H9 (cell line): Measurements from ENCODE around the gene BATF. TPM values are rescaled to one million over a fixed set of nuclear protein-coding genes. Genes with fewer than 3 reads are reported as not detected.
A peak's percentile ranks its signal among the peaks of the same experiment; 100 is the strongest.

Experiments
- DNase-seq: peaks from one replicate; pipeline ENCODE4 v3.0.0-alpha.2; 2017
- H2AFZ ChIP-seq: one replicate; pipeline ENCODE4 v1.6.1; 2013; ENCODE audit warnings: mild to moderate bottlenecking, low read length, control low read depth, moderate library complexity
- H2AK5ac ChIP-seq: 2 replicates; pipeline ENCODE4 v1.6.1; 2013; ENCODE audit warnings: low read length, control low read depth, mixed read lengths; ENCODE audit not compliant: insufficient read length
- H2BK120ac ChIP-seq: one replicate; pipeline ENCODE4 v1.6.1; 2013; ENCODE audit warnings: low read depth, mild to moderate bottlenecking, low read length, control low read depth, inconsistent platforms; ENCODE audit not compliant: poor library complexity, severe bottlenecking
- H2BK12ac ChIP-seq: 2 replicates; pipeline ENCODE4 v1.6.1; 2013; ENCODE audit warnings: low read length, control low read depth, mixed read lengths, low read depth; ENCODE audit not compliant: insufficient read length
- H2BK15ac ChIP-seq: 2 replicates; pipeline ENCODE4 v1.6.1; 2013; ENCODE audit warnings: low read depth, low read length, control low read depth
- H2BK20ac ChIP-seq: one replicate; pipeline ENCODE4 v1.6.1; 2013; ENCODE audit warnings: low read depth, mild to moderate bottlenecking, low read length, control low read depth, inconsistent platforms; ENCODE audit not compliant: poor library complexity, severe bottlenecking
- H2BK5ac ChIP-seq: 2 replicates; pipeline ENCODE4 v1.6.1; 2013; ENCODE audit warnings: low read length, control low read depth, mixed read lengths; ENCODE audit not compliant: insufficient read length
- H3K14ac ChIP-seq: 2 replicates; pipeline ENCODE4 v1.6.1; 2013; ENCODE audit warnings: low read length, control low read depth; ENCODE audit not compliant: insufficient read depth
- H3K18ac ChIP-seq: 2 replicates; pipeline ENCODE4 v1.6.1; 2013; ENCODE audit warnings: low read depth, mild to moderate bottlenecking, mixed read lengths, low read length, control low read depth; ENCODE audit not compliant: insufficient read length
- H3K23ac ChIP-seq: 2 replicates; pipeline ENCODE4 v1.6.1; 2013; ENCODE audit warnings: low read length, control low read depth, mixed read lengths, low read depth; ENCODE audit not compliant: insufficient read length
- H3K23me2 ChIP-seq: 2 replicates; pipeline ENCODE4 v1.6.1; 2013; ENCODE audit warnings: low read depth, mild to moderate bottlenecking, mixed read lengths, low read length, control low read depth; ENCODE audit not compliant: insufficient read length, poor library complexity, severe bottlenecking
- H3K27ac ChIP-seq: 2 replicates; pipeline ENCODE4 v1.5.1; 2013; ENCODE audit warnings: low read length, control low read depth, mixed read lengths, low read depth; ENCODE audit not compliant: insufficient read length
- H3K27me3 ChIP-seq: 2 replicates; pipeline ENCODE4 v1.6.1; 2013; ENCODE audit warnings: low read length, control low read depth, inconsistent platforms; ENCODE audit not compliant: insufficient read depth
- H3K4ac ChIP-seq: 2 replicates; pipeline ENCODE4 v1.6.1; 2013; ENCODE audit warnings: low read depth, mild to moderate bottlenecking, control low read depth, inconsistent platforms, low read length, moderate library complexity
- H3K4me1 ChIP-seq: 2 replicates; pipeline ENCODE4 v1.6.1; 2013; ENCODE audit warnings: low read length, control low read depth, inconsistent platforms; ENCODE audit not compliant: insufficient read depth
- H3K4me2 ChIP-seq: 2 replicates; pipeline ENCODE4 v1.6.1; 2013; ENCODE audit warnings: low read length, control low read depth, mixed read lengths; ENCODE audit not compliant: insufficient read length, insufficient read depth
- H3K56ac ChIP-seq: 2 replicates; pipeline ENCODE4 v1.6.1; 2013; ENCODE audit warnings: low read depth, mild to moderate bottlenecking, mixed read lengths, low read length, control low read depth; ENCODE audit not compliant: insufficient read length
- H3K79me1 ChIP-seq: 2 replicates; pipeline ENCODE4 v1.6.1; 2013; ENCODE audit warnings: low read depth, mild to moderate bottlenecking, moderate library complexity, low read length, control low read depth, inconsistent platforms; ENCODE audit not compliant: insufficient read depth, poor library complexity, severe bottlenecking
- H3K79me2 ChIP-seq: 2 replicates; pipeline ENCODE4 v1.6.1; 2013; ENCODE audit warnings: low read length, control low read depth, inconsistent platforms; ENCODE audit not compliant: insufficient read depth
- H3K9ac ChIP-seq: 2 replicates; pipeline ENCODE4 v1.6.1; 2013; ENCODE audit warnings: low read length, control low read depth, mixed read lengths; ENCODE audit not compliant: insufficient read length; ENCODE audit errors: extremely low read depth
- H3K9me3 ChIP-seq: one replicate; pipeline ENCODE4 v1.6.1; 2013; ENCODE audit warnings: low read depth, low read length, inconsistent platforms; ENCODE audit not compliant: control insufficient read depth
- H3T11ph ChIP-seq: one replicate; pipeline ENCODE4 v1.6.1; 2013; ENCODE audit warnings: mild to moderate bottlenecking, low read length, control low read depth, inconsistent platforms
- H4K20me1 ChIP-seq: one replicate; pipeline ENCODE4 v1.6.1; 2013; ENCODE audit not compliant: control insufficient read depth, insufficient read length, insufficient read depth
- H4K5ac ChIP-seq: 2 replicates; pipeline ENCODE4 v1.6.1; 2013; ENCODE audit warnings: low read depth, mild to moderate bottlenecking, mixed read lengths, low read length, control low read depth; ENCODE audit not compliant: insufficient read length
- H4K8ac ChIP-seq: replicated peaks from 2 replicates; pipeline ENCODE4 v1.6.1; 2013; ENCODE audit warnings: low read length, control low read depth, mixed read lengths, low read depth; ENCODE audit not compliant: insufficient read length
- H4K91ac ChIP-seq: 2 replicates; pipeline ENCODE4 v1.6.1; 2013; ENCODE audit warnings: low read depth, mild to moderate bottlenecking, moderate library complexity, mixed read lengths, low read length, control low read depth; ENCODE audit not compliant: insufficient read length
- H3K27ac Mint-ChIP-seq, 3 experiments: 2 replicates in 2 of 3; 3 replicates in 1 of 3; pipeline ENCODE4 v1.8.0; 2020 to 2021; ENCODE audit warnings: mixed read lengths in 3 of 3, mild to moderate bottlenecking in 1 of 3, moderate library complexity in 1 of 3
- H3K27me3 Mint-ChIP-seq: 2 replicates; pipeline ENCODE4 v1.8.0; 2021; ENCODE audit warnings: low read depth, mild to moderate bottlenecking, moderate library complexity, mixed read lengths
- H3K36me3 Mint-ChIP-seq, 3 experiments: 2 replicates in 2 of 3; 3 replicates in 1 of 3; pipeline ENCODE4 v1.8.0; 2020 to 2021; ENCODE audit warnings: low read depth in 3 of 3, mixed read lengths in 3 of 3; ENCODE audit not compliant: insufficient read depth in 1 of 3
- H3K4me1 Mint-ChIP-seq, 2 experiments: 2 replicates each; pipeline ENCODE4 v1.8.0; 2020; ENCODE audit warnings: mixed read lengths in 2 of 2
- H3K4me3 Mint-ChIP-seq, 2 experiments: 2 replicates in 1 of 2; 3 replicates in 1 of 2; pipeline ENCODE4 v1.8.0; 2020 to 2021; ENCODE audit warnings: mild to moderate bottlenecking in 2 of 2, mixed read lengths in 2 of 2, moderate library complexity in 1 of 2
- H3K9me3 Mint-ChIP-seq, 2 experiments: 2 replicates in 1 of 2; 3 replicates in 1 of 2; pipeline ENCODE4 v1.8.0; 2020; ENCODE audit warnings: mild to moderate bottlenecking in 2 of 2, mixed read lengths in 2 of 2, moderate library complexity in 1 of 2
- CTCF ChIP-seq: fragments of 200-600 bp; sonication (generic); conservative IDR thresholded peaks from 3 replicates; pipeline ENCODE4 v1.8.0; 2021; ENCODE audit warnings: antibody characterized with exemption, mild to moderate bottlenecking
- WGBS: extraction: QIAGEN DNeasy Blood & Tissue Kit; methylation state at CpG from one replicate; pipeline ENCODE4 v1.1.7; 2013; ENCODE audit warnings: missing lambda C conversion rate, low lambda C conversion rate, mixed read lengths; ENCODE audit not compliant: insufficient read length; ENCODE audit errors: extremely low coverage; 5-methylcytosine and 5-hydroxymethylcytosine counted together
- total RNA-seq: library from RNA; stranded (reverse); gene quantifications from 2 replicates; pipeline ENCODE4 v1.2.1, GENCODE V29; 2021

BATF gene
- total RNA-seq, 1 experiment from 2014 or later = not detected

DNA sequence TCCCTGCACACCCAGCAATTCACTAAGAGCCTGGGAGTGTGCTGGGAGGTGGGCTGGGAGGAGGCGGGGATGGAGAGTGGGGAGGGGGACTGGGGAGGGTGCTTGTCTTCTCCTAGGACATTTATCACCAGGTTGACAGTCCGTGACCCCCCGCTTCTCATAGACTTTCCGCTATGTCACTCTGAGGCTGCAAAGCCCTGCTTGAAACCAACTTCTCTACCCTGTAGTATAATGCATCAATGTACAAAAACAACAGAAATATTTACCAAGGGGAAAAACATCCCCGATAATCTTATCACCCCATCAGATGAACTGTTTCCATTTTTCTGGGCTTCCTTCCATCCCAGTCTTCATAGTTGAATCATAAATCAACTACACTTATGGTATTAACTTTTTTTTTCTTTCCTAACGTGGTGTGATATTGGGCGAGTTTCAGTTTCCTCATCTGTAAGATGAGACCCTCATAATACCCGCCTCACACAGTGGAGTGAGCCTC lies 28.6 kb upstream of the BATF start:
- H3K4me2 ChIP-seq = no peak overlapping the region
- Mint-ChIP-seq H3K27me3 (no peaks in the 10 kb centered on the region; the same call in none of the 2 replicates), H3K36me3 (no peaks in the 10 kb centered on the region), H3K9me3 (no peaks in the 10 kb centered on the region), H3K4me1 (peaks cover under 1 to 1% of the 10 kb centered on the region in 2 experiments; a peak in 2 of 4 replicates), H3K27ac (peak overlapping the region in 1 of 3 experiments; percentile 16; a peak in 1 of 7 replicates), H3K4me3 (no peak overlapping the region)
- H2AK5ac ChIP-seq = no peak overlapping the region
- DNase-seq = no peak
- H3K4me1 ChIP-seq = no peaks in the 10 kb centered on the region
- no peak overlapping the region for H3K18ac ChIP-seq
- H4K8ac ChIP-seq = no peak overlapping the region
- no peak overlapping the region for H3T11ph ChIP-seq
- no peak overlapping the region for H2BK12ac ChIP-seq
- no peaks in the 10 kb centered on the region for H3K79me2 ChIP-seq
- no peaks in the 10 kb centered on the region for H3K27me3 ChIP-seq
- H3K9me3 ChIP-seq = no peaks in the 10 kb centered on the region
- no peak overlapping the region for H2BK5ac ChIP-seq
- no peak overlapping the region for H3K14ac ChIP-seq
- no peak overlapping the region for H3K9ac ChIP-seq
- H2BK15ac ChIP-seq = no peak overlapping the region
- H3K27ac ChIP-seq = no peak overlapping the region
- no peak overlapping the region for H2BK20ac ChIP-seq
- H4K91ac ChIP-seq = no peak overlapping the region
- H3K23me2 ChIP-seq = no peaks in the 10 kb centered on the region
- TF ChIP-seq CTCF = no peak
- H4K5ac ChIP-seq = no peak overlapping the region
- no peak overlapping the region for H2AFZ ChIP-seq
- no CpG with 5 or more reads among the region's 8 CpGs for WGBS
- no peaks in the 10 kb centered on the region for H4K20me1 ChIP-seq
- no peak overlapping the region for H3K23ac ChIP-seq
- H3K56ac ChIP-seq = no peak overlapping the region
- no peak overlapping the region for H2BK120ac ChIP-seq
- no peak overlapping the region for H3K4ac ChIP-seq
- H3K79me1 ChIP-seq = no peaks in the 10 kb centered on the region
